ENCODE results near the gene MSGN1.

DNA sequence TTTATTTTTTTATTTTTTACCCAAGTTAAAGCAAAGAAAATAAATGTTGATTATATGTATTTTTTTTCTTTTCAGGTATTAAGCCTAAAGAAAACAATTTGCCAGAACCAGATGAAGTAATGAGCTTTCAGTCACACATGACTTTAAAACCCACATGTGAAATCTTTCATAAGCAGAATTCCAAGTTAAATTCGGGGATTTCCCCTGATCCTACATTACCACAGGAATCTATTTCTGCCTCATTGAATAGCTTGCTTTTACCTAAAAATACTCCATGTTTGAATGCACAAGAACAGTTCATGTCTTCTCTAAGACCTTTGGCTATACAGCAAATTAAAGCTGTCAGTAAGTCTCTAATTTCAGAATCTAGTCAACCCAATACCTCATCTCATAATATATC, 35.7 kb upstream of the MSGN1 start:
- TF ChIP-seq EP300 (IDR thresholded peaks at IDR 0.05), result no peak
- TF ChIP-seq, protein P1, sequence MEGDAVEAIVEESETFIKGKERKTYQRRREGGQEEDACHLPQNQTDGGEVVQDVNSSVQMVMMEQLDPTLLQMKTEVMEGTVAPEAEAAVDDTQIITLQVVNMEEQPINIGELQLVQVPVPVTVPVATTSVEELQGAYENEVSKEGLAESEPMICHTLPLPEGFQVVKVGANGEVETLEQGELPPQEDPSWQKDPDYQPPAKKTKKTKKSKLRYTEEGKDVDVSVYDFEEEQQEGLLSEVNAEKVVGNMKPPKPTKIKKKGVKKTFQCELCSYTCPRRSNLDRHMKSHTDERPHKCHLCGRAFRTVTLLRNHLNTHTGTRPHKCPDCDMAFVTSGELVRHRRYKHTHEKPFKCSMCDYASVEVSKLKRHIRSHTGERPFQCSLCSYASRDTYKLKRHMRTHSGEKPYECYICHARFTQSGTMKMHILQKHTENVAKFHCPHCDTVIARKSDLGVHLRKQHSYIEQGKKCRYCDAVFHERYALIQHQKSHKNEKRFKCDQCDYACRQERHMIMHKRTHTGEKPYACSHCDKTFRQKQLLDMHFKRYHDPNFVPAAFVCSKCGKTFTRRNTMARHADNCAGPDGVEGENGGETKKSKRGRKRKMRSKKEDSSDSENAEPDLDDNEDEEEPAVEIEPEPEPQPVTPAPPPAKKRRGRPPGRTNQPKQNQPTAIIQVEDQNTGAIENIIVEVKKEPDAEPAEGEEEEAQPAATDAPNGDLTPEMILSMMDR (IDR thresholded peaks at IDR 0.05), result no peak
- TF ChIP-seq POLR2A (IDR thresholded peaks at IDR 0.05; ENCODE audit: low read depth), result no peak
- TF ChIP-seq POLR2AphosphoS5 (IDR thresholded peaks at IDR 0.05), result no peak
